HUES6 (cell line): ENCODE data around the gene ERP29.

Experiments
- H3K27ac ChIP-seq: 2 replicates; pipeline ENCODE4 v1.7.0; 2013; ENCODE audit warnings: low read depth, mild to moderate bottlenecking, low read length, inconsistent platforms
- H3K27me3 ChIP-seq: 2 replicates; pipeline ENCODE4 v1.6.1; 2013; ENCODE audit warnings: low read length; ENCODE audit not compliant: control insufficient read depth, insufficient read depth
- H3K36me3 ChIP-seq: 2 replicates; pipeline ENCODE4 v1.6.1; 2013; ENCODE audit warnings: low read length; ENCODE audit not compliant: control insufficient read depth, insufficient read depth
- H3K4me1 ChIP-seq: 2 replicates; pipeline ENCODE4 v1.6.1; 2013; ENCODE audit warnings: low read length; ENCODE audit not compliant: control insufficient read depth, insufficient read depth
- H3K4me3 ChIP-seq: 2 replicates; pipeline ENCODE4 v1.5.1; 2013; ENCODE audit warnings: low read depth, low read length
- H3K9ac ChIP-seq: one replicate; pipeline ENCODE4 v1.6.1; 2013; ENCODE audit warnings: mild to moderate bottlenecking, low read length
- H3K9me3 ChIP-seq: 2 replicates; pipeline ENCODE4 v1.6.1; 2013; ENCODE audit warnings: low read depth, low read length; ENCODE audit not compliant: control insufficient read depth, insufficient read depth

ERP29 gene

DNA sequence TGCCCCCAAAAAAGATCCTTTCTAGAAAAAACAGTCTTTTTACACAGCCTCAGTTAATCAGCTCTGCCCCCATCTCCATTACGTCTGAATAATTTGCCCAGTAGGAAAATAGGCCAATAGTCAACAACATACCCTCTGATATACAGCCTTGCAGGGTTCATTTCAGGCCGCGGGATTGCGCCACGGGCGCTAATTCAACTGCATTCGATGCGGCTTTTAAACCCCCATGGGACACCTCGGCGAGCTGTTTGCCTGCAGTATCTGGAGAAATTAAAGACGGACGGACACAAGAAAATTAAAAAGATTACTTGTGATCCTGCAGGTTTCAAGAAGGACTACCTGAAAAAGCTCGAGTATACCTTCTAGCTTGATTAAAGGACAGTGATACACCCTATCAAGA lies 36.1 kb downstream of the ERP29 start:
- H3K4me3 ChIP-seq: no peak overlapping the region
- no peak overlapping the region for H3K9ac ChIP-seq
- H3K36me3 ChIP-seq: peaks cover 96% of the 10 kb centered on the region
- no peaks in the 10 kb centered on the region for H3K27me3 ChIP-seq
- no peak overlapping the region for H3K27ac ChIP-seq
- H3K4me1 ChIP-seq: no peaks in the 10 kb centered on the region
- no peaks in the 10 kb centered on the region for H3K9me3 ChIP-seq

DNA sequence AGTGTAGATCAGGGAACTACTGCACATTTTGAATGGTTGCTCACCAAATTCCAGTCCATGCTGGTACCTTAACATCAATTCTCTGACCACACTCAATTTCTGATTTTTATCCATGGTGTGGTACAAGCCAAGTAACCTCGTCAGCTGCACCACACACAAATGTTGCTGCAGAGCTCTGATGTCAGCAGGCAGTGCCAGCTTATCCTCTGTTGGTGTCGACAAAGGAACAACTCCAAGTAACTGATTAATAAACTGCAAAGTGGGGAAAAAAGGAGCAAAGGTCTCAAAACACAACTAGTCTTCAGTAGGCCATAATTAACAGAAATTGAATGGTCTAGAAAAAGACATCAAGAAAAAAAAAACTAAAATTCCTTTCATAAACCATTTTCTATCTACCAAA lies 47.9 kb downstream of the ERP29 start:
- no peaks in the 10 kb centered on the region for H3K9me3 ChIP-seq
- no peak overlapping the region for H3K4me3 ChIP-seq
- H3K9ac ChIP-seq: no peak overlapping the region
- H3K36me3 ChIP-seq: peaks cover 85% of the 10 kb centered on the region
- no peak overlapping the region for H3K27ac ChIP-seq
- H3K4me1 ChIP-seq: no peaks in the 10 kb centered on the region
- H3K27me3 ChIP-seq: no peaks in the 10 kb centered on the region

DNA sequence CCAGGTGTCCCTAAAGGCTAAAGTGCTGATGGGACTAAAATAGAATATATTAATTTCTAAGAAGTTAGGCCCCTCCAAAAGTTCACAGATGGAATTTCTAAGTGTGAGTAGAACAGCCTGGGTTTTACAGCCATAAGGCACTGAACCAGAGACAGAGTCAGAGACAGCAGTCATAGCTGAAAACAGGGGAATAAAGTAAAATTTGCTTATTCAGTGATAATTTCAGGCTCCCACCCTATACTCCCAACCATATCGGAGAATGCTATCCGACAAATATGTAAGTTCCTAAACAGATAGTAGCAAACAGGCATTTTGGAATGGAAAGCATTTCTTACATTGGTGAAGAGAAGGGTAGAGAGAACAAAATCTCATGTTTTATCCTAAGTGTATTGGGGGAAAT lies 50.0 kb downstream of the ERP29 start:
- peaks cover 88% of the 10 kb centered on the region for H3K36me3 ChIP-seq
- H3K4me3 ChIP-seq: no peak overlapping the region
- no peak overlapping the region for H3K27ac ChIP-seq
- no peaks in the 10 kb centered on the region for H3K9me3 ChIP-seq
- no peaks in the 10 kb centered on the region for H3K4me1 ChIP-seq
- H3K27me3 ChIP-seq: no peaks in the 10 kb centered on the region
- H3K9ac ChIP-seq: no peak overlapping the region

DNA sequence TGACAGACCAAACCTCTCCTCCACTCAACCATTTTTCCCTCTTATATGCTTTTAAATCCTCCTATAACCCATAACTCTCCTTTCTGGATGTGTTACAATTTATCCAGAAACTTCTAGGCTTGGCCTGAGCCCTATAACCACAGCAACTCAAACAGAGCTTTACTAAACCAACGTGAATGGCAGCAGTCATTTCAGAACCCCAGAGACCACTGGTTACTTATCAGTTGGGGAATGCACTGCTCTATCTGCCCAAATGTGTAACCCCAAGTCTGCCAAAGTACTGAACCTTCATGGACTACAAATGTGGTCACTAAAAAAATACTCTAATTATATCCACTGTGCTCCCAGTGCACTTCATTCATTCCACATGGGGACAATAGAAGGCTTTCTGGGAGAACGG lies 53.3 kb downstream of the ERP29 start:
- Histone ChIP-seq H3K9me3 (no peaks in the 10 kb centered on the region), H3K36me3 (peaks cover 89% of the 10 kb centered on the region), H3K9ac (no peak overlapping the region), H3K27me3 (no peaks in the 10 kb centered on the region), H3K4me1 (no peaks in the 10 kb centered on the region), H3K4me3 (no peak overlapping the region), H3K27ac (no peak overlapping the region)
